ENCODE measurements around the gene PHF19. TPM values are rescaled to one million over a fixed set of nuclear protein-coding genes. Genes with fewer than 3 reads are reported as not detected.

The PHF19 gene
- total RNA-seq, 4 donors from 2014 or later, result 16.3 to 31.2 (median 25.3) TPM

- no peak for ATAC-seq (ENCODE audit: low FRiP score)
- DNase-seq (ENCODE audit: low spot score), result no peak
- no peak for TF ChIP-seq CTCF (IDR thresholded peaks at IDR 0.05)
Measured at GRCh38 chr9:120807607-120808379, 69.2 kb downstream of the PHF19 start.

Other genes starting within 250 kb of the PHF19 start
- gene MEGF9, start 162.7 kb downstream of the PHF19 start, total RNA-seq, result 10 to 100 TPM; 17.3 to 36.4 (median 27.2) TPM
- gene FBXW2, start 83.8 kb downstream of the PHF19 start, total RNA-seq, result 10 to 100 TPM; 36.4 to 61.8 (median 42.1) TPM
- 10 to 100 TPM; 30.7 to 57.5 (median 36.2) TPM for gene PSMD5, start 34.3 kb downstream of the PHF19 start, total RNA-seq
- 1 to 10 TPM; 3.0 to 9.0 (median 6.1) TPM for gene TRAF1, start 49.6 kb upstream of the PHF19 start, total RNA-seq
- gene C5, start 173.1 kb upstream of the PHF19 start, total RNA-seq, result 1 to 10 TPM; 5.2 to 7.2 (median 6.2) TPM
- gene CNTRL, start 197.8 kb upstream of the PHF19 start, total RNA-seq, result 10 to 100 TPM; 16.6 to 24.7 (median 17.8) TPM

All from omental fat pad (tissue), 4 donors.